DOHH2 (cell line): Measurements from ENCODE around the gene MSS51.

Experiments
- H3F3A ChIP-seq: fragments of 200-600 bp; sonication (generic), shearing (Covaris generic); 2 replicates; pipeline ENCODE4 v1.6.0; 2016; ENCODE audit warnings: antibody characterized with exemption, mild to moderate bottlenecking; ENCODE audit not compliant: control insufficient read depth, insufficient read depth
- H3K27ac ChIP-seq: fragments of 200-600 bp; sonication (generic); 2 replicates; pipeline ENCODE4 v1.5.1; 2014; ENCODE audit warnings: low read depth, mild to moderate bottlenecking, low read length, moderate library complexity
- H3K27me3 ChIP-seq: fragments of 200-600 bp; sonication (generic); 2 replicates; pipeline ENCODE4 v1.6.1; 2014; ENCODE audit warnings: mild to moderate bottlenecking, low read length, mixed read lengths; ENCODE audit not compliant: control insufficient read depth
- H3K36me3 ChIP-seq: fragments of 200-600 bp; sonication (generic); 2 replicates; pipeline ENCODE4 v1.6.1; 2014; ENCODE audit warnings: mild to moderate bottlenecking, low read length, moderate library complexity, mixed read lengths; ENCODE audit not compliant: control insufficient read depth
- H3K4me1 ChIP-seq: fragments of 200-600 bp; sonication (generic); 2 replicates; pipeline ENCODE4 v1.6.1; 2014; ENCODE audit warnings: mild to moderate bottlenecking, low read length, mixed read lengths; ENCODE audit not compliant: control insufficient read depth
- H3K4me2 ChIP-seq: fragments of 200-600 bp; sonication (generic); 2 replicates; pipeline ENCODE4 v1.6.0; 2014; ENCODE audit warnings: mild to moderate bottlenecking, low read length, moderate library complexity
- H3K4me3 ChIP-seq: fragments of 200-600 bp; sonication (generic); 2 replicates; pipeline ENCODE4 v1.5.1; 2014; ENCODE audit warnings: mild to moderate bottlenecking, low read length, mixed read lengths
- H3K79me2 ChIP-seq: fragments of 200-600 bp; sonication (generic); 2 replicates; pipeline ENCODE4 v1.6.1; 2014; ENCODE audit warnings: mild to moderate bottlenecking, low read length, mixed read lengths; ENCODE audit not compliant: control insufficient read depth
- H3K9me2 ChIP-seq: fragments of 200-600 bp; sonication (generic); replicated peaks from 2 replicates; pipeline ENCODE4 v1.6.1; 2014; ENCODE audit warnings: mild to moderate bottlenecking, low read length, mixed read lengths; ENCODE audit not compliant: control insufficient read depth
- H3K9me3 ChIP-seq: fragments of 200-600 bp; sonication (generic); 2 replicates; pipeline ENCODE4 v1.6.1; 2014; ENCODE audit warnings: antibody characterized with exemption, low read length, mixed read lengths; ENCODE audit not compliant: control insufficient read depth, insufficient read depth
- H4K20me1 ChIP-seq: fragments of 200-600 bp; sonication (generic); 2 replicates; pipeline ENCODE4 v1.6.0; 2014; ENCODE audit warnings: low read depth, mild to moderate bottlenecking, antibody characterized with exemption, low read length, moderate library complexity; ENCODE audit not compliant: control insufficient read depth, insufficient read depth
- CTCF ChIP-seq: fragments of 200-600 bp; sonication (generic); IDR thresholded peaks from one replicate; pipeline ENCODE4 v1.5.1; 2014; ENCODE audit warnings: antibody characterized with exemption, mild to moderate bottlenecking, low read depth, low read length; ENCODE audit not compliant: poor library complexity, severe bottlenecking
- EZH2phosphoT487 ChIP-seq: fragments of 200-600 bp; sonication (generic); IDR thresholded peaks from 2 replicates; pipeline ENCODE4 v1.6.1; 2017; ENCODE audit warnings: borderline replicate concordance, mild to moderate bottlenecking, antibody characterized with exemption, low read length, moderate library complexity, mixed read lengths

MSS51 gene

DNA sequence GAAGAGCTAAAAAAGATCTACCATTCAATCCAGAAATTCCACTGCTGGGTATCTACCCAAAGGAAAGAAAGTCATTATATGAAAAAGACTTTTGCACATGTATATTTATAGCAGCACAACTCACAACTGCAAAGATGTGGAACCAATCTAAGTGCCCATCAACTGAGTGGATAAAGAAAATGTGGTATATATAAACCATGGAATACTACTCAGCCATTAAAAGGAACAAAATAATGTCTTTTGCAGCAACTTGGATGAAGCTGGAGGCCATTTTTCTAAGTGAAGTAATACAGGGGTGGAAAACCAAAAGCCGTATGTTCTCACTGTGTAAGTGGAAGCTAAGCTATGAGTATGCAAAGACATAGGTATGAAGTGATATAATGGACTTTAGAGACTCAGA, 22.5 kb downstream of the MSS51 start:
- Histone ChIP-seq H3K36me3 (peaks cover 12% of the 10 kb centered on the region; the same call in 1 of the 2 replicates), H3K9me3 (no peaks in the 10 kb centered on the region), H3K4me2 (no peak overlapping the region), H4K20me1 (no peaks in the 10 kb centered on the region), H3K4me1 (peaks cover 18% of the 10 kb centered on the region), H3K27me3 (no peaks in the 10 kb centered on the region), H3F3A (no peaks in the 10 kb centered on the region), H3K4me3 (no peak overlapping the region), H3K9me2 (no peaks in the 10 kb centered on the region), H3K79me2 (peaks cover 76% of the 10 kb centered on the region), H3K27ac (no peak overlapping the region)
- TF ChIP-seq EZH2phosphoT487 (no peak), CTCF (no peak)

DNA sequence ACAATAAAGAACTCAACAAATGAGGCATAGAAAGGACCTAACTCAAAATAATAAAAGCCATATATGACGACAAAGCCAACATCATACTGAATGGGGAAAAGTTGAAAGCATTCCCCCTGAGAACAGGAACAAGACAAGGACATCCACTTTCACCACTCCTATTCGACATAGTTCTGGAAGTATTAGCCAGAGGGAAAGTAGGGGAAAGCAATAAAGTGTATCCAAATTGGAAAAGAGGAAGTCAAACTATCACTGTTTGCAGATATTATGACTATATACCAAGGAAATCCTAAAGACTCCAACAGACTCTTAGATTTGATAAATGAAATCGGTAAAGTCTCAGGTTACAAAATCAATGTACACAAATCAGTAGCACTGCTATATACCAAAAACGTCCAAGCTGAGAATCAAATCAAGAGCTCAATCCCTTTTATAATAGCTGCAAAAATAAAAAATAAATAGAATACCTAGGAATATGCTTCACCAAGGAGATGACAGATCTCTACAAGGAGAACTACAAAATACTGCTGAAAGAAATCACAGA, 24.3 kb downstream of the MSS51 start:
- Histone ChIP-seq H3K4me3 (no peak overlapping the region), H4K20me1 (no peaks in the 10 kb centered on the region), H3K27ac (no peak overlapping the region), H3K36me3 (peaks cover 12% of the 10 kb centered on the region; the same call in 1 of the 2 replicates), H3K27me3 (no peaks in the 10 kb centered on the region), H3K4me2 (no peak overlapping the region), H3K9me3 (no peaks in the 10 kb centered on the region), H3K4me1 (peaks cover 15% of the 10 kb centered on the region), H3K79me2 (peaks cover 89% of the 10 kb centered on the region), H3F3A (no peaks in the 10 kb centered on the region), H3K9me2 (no peaks in the 10 kb centered on the region)
- TF ChIP-seq CTCF (no peak), EZH2phosphoT487 (no peak)

DNA sequence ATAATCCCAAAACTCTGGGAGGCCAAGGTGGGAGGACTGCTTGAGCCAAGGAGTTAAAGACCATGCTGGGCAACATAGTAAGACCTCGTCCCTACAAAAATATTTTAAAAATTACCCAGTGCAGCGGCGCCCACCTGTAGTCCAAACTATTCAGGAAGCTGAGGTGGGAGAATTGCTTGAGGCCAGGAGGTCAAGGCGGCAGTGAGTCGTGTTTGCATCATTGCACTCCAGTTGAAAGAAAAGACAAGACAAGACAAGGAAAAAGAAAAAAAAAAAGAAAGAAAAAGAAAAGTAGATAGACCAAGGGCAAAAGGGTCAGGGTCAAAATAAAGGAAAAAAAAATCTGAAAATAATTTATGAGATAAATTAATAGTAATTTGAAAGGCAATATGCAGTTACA, 25.3 kb downstream of the MSS51 start:
- Histone ChIP-seq H3K9me3 (no peaks in the 10 kb centered on the region), H3K27me3 (no peaks in the 10 kb centered on the region), H3K79me2 (peaks cover 90% of the 10 kb centered on the region), H3K4me2 (no peak overlapping the region), H3K9me2 (no peaks in the 10 kb centered on the region), H3F3A (no peaks in the 10 kb centered on the region), H3K27ac (no peak overlapping the region), H3K36me3 (peaks cover 7% of the 10 kb centered on the region; the same call in 1 of the 2 replicates), H3K4me3 (no peak overlapping the region), H4K20me1 (no peaks in the 10 kb centered on the region), H3K4me1 (peaks cover 14% of the 10 kb centered on the region)
- TF ChIP-seq CTCF = no peak
- TF ChIP-seq EZH2phosphoT487 = no peak

DNA sequence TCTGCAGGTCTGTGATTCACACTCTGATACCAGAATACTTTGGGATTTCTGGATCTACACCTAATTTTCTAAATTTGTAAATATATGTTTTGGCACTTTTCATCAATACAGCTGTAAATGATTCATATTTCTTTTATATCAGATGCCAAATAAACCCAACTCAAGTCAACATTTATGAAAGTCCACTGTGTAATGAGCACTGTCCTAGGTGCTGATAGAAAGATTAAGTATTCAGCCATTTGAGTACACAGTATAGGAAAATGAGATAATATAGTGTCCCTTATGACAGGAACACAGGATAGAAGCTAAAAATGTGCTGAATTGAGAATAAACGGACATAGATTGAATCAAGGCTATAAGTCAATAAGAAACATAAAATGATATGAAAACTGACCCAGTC, 25.9 kb downstream of the MSS51 start:
- no peak for TF ChIP-seq CTCF
- no peak for TF ChIP-seq EZH2phosphoT487
- Histone ChIP-seq H3K27me3 (no peaks in the 10 kb centered on the region), H3K4me3 (no peak overlapping the region), H3K4me2 (no peak overlapping the region), H3K27ac (no peak overlapping the region), H3F3A (no peaks in the 10 kb centered on the region), H3K9me2 (no peaks in the 10 kb centered on the region), H4K20me1 (no peaks in the 10 kb centered on the region), H3K79me2 (peaks cover 88% of the 10 kb centered on the region), H3K9me3 (no peaks in the 10 kb centered on the region), H3K4me1 (peaks cover 9% of the 10 kb centered on the region), H3K36me3 (peaks cover 7% of the 10 kb centered on the region; the same call in 1 of the 2 replicates)
